ENCODE data around the gene LIPC. TPM values are rescaled to one million over a fixed set of nuclear protein-coding genes. Genes with fewer than 3 reads are reported as not detected.
A peak's percentile ranks its signal among the peaks of the same experiment; 100 is the strongest.

Gene LIPC
- polyA plus RNA-seq, 3 donors: 0.37 TPM; not detected in 2

GRCh38 chr15:58521293-58521991 lies 89.7 kb downstream of the LIPC start:
- H3K4me3 ChIP-seq (replicated peaks in 1 of 3; ENCODE audit: low read depth in 2 of 3, low read length in 3 of 3): peak overlapping the region in 2 of 3 experiments; percentile 20 to 39
- H3K27ac ChIP-seq (ENCODE audit: low read depth in 1 of 2, low read length in 2 of 2): peak overlapping the region; percentile 95 to 99
- peak overlapping the region; percentile 47 for H3K4me2 ChIP-seq (replicated peaks; ENCODE audit: extremely low read depth, low read length, poor library complexity, severe bottlenecking)
- no peaks in the 10 kb centered on the region for H3K9me3 ChIP-seq (replicated peaks in 1 of 2; ENCODE audit: control insufficient read depth in 1 of 2, insufficient read depth in 1 of 2, low read length in 2 of 2)
- no peaks in the 10 kb centered on the region for H3K79me2 ChIP-seq (ENCODE audit: insufficient read depth, low read length)
- peaks cover 0 to 3% (median 0%) of the 10 kb centered on the region in 3 donors for H3K27me3 Mint-ChIP-seq (ENCODE audit: low read depth in 3 of 3)
- H3K27ac Mint-ChIP-seq: peak overlapping the region; percentile 94 to 98 (median 96)
- intact Hi-C loops (cut with micrococcal nuclease): loop anchor here (5.0 to 10.0 kb wide), 4 partner anchors 64 to 277 kb away; partner anchors contain the start of gene ADAM10 (in 1 of the 2)
- no peaks in the 10 kb centered on the region for H3K36me3 ChIP-seq (replicated peaks in 1 of 2; ENCODE audit: control insufficient read depth in 1 of 2, insufficient read depth in 2 of 2, low read length in 2 of 2)
- peaks cover 96 to 99% of the 10 kb centered on the region in 2 donors for H3K4me1 ChIP-seq (ENCODE audit: control insufficient read depth in 1 of 2, insufficient read depth in 2 of 2, low read length in 2 of 2)
- peak overlapping the region; percentile 42 to 82 for H3K4me3 Mint-ChIP-seq
- peaks cover 97% of the 10 kb centered on the region for H3K4me1 Mint-ChIP-seq
- H3K9ac ChIP-seq (ENCODE audit: insufficient read depth, low read length, poor library complexity, severe bottlenecking): peak overlapping the region; percentile 68
- peak; percentile 98 to 99 (median 98) for DNase-seq
- H4K20me1 ChIP-seq (ENCODE audit: insufficient read depth, low read length): no peaks in the 10 kb centered on the region
- peaks cover 0 to 3% (median 0%) of the 10 kb centered on the region in 7 donors for H3K9me3 Mint-ChIP-seq
- no peak overlapping the region for H2AFZ ChIP-seq (ENCODE audit: insufficient read depth, low read depth, low read length, poor library complexity, severe bottlenecking)
- no peaks in the 10 kb centered on the region for H3K27me3 ChIP-seq (ENCODE audit: control insufficient read depth in 2 of 2, insufficient read depth in 2 of 2, low read length in 2 of 2)
- 0% methylated on average over 9 of the region's 13 CpGs for WGBS (ENCODE audit: insufficient coverage)
- no peak for TF ChIP-seq CTCF (IDR thresholded peaks at IDR 0.05)
- H3K36me3 Mint-ChIP-seq: peaks cover 0 to 4% of the 10 kb centered on the region in 2 donors

GRCh38 chr15:58522391-58522790 lies 90.6 kb downstream of the LIPC start:
- peak overlapping the region; percentile 50 for H3K9ac ChIP-seq (ENCODE audit: insufficient read depth, low read length, poor library complexity, severe bottlenecking)
- no peaks in the 10 kb centered on the region for H3K9me3 ChIP-seq (replicated peaks in 1 of 2; ENCODE audit: control insufficient read depth in 1 of 2, insufficient read depth in 1 of 2, low read length in 2 of 2)
- H2AFZ ChIP-seq (ENCODE audit: insufficient read depth, low read depth, low read length, poor library complexity, severe bottlenecking): no peak overlapping the region
- no peaks in the 10 kb centered on the region for H3K36me3 ChIP-seq (replicated peaks in 1 of 2; ENCODE audit: control insufficient read depth in 1 of 2, insufficient read depth in 2 of 2, low read length in 2 of 2)
- no peaks in the 10 kb centered on the region for H3K27me3 ChIP-seq (ENCODE audit: control insufficient read depth in 2 of 2, insufficient read depth in 2 of 2, low read length in 2 of 2)
- Mint-ChIP-seq H3K27ac (peak overlapping the region; percentile 94 to 98 (median 96)), H3K9me3 (peaks cover 0 to 3% (median 0%) of the 10 kb centered on the region in 7 donors), H3K27me3 (ENCODE audit: low read depth in 3 of 3) (peaks cover 0 to 3% (median 0%) of the 10 kb centered on the region in 3 donors), H3K36me3 (peaks cover 0 to 4% of the 10 kb centered on the region in 2 donors), H3K4me3 (no peak overlapping the region), H3K4me1 (peaks cover 98% of the 10 kb centered on the region)
- peak overlapping the region in 1 of 3 experiments; percentile 7 for H3K4me3 ChIP-seq (replicated peaks in 1 of 3; ENCODE audit: low read depth in 2 of 3, low read length in 3 of 3)
- H4K20me1 ChIP-seq (ENCODE audit: insufficient read depth, low read length): no peaks in the 10 kb centered on the region
- no peak overlapping the region for H3K4me2 ChIP-seq (replicated peaks; ENCODE audit: extremely low read depth, low read length, poor library complexity, severe bottlenecking)
- peaks cover 99% of the 10 kb centered on the region in 2 donors for H3K4me1 ChIP-seq (ENCODE audit: control insufficient read depth in 1 of 2, insufficient read depth in 2 of 2, low read length in 2 of 2)
- peak overlapping the region; percentile 95 to 99 for H3K27ac ChIP-seq (ENCODE audit: low read depth in 1 of 2, low read length in 2 of 2)
- 85% methylated on average over 9 of the region's 9 CpGs for WGBS (ENCODE audit: insufficient coverage)
- no peak for TF ChIP-seq CTCF (IDR thresholded peaks at IDR 0.05)
- no peak for DNase-seq
- no peaks in the 10 kb centered on the region for H3K79me2 ChIP-seq (ENCODE audit: insufficient read depth, low read length)
- intact Hi-C loops (cut with micrococcal nuclease): loop anchor here (5.0 to 10.0 kb wide), 4 partner anchors 65 to 278 kb away; partner anchors contain the start of gene ADAM10 (in 1 of the 2)

Data from CD14-positive monocyte (primary cell).